Globus pallidus (tissue), 1 donor: ENCODE results near the gene CAMSAP2.
"Not testable (repeated sequence)": the region's sequence is repeated elsewhere in the genome, so short reads cannot be mapped to it uniquely, and the experiment has no call there.

Source experiments
- DNase-seq: peaks from one replicate; pipeline ENCODE4 v3.0.0-alpha.2; 2015; ENCODE audit warnings: low spot score

The CAMSAP2 gene

DNA sequence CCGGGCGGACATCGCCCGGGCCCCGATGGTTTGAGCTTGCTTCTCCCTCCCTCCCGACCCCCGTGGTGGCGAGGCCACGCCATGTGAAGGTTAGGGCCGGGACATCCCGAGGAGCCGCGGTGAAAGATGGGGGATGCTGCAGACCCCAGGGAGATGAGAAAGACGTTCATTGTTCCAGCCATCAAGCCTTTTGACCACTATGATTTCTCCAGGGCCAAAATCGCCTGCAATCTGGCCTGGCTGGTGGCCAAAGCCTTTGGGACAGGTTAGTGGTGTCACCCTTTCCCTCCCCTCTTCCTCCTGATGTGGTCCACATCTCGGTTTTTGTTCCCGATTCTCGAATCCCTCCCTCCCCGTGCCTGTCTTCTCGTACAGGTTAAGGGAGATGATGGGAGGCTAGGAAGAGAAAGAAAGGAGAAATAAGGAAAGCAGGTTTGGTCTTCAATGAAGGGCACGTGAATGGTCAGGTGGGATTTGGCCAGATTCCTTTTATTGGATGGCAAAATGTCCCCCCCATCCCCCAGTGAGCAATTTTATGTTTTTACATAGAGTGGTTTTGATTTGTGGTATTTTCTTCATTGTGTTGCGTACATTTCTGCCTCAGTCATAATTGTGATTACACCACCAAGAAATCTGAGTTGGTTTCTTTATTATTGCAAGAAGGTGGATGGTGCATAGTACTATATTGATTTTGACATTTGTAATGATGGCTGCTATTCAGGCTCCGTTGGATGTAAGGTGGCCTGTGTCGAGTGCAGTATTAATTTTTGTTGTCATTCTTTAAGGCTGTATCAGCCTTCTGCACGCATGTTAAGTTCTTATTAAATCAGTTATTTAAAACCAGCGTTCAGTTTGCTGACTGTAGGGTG lies 1.2 kb downstream of the CAMSAP2 start:
- DNase-seq, result peak; percentile 43

DNA sequence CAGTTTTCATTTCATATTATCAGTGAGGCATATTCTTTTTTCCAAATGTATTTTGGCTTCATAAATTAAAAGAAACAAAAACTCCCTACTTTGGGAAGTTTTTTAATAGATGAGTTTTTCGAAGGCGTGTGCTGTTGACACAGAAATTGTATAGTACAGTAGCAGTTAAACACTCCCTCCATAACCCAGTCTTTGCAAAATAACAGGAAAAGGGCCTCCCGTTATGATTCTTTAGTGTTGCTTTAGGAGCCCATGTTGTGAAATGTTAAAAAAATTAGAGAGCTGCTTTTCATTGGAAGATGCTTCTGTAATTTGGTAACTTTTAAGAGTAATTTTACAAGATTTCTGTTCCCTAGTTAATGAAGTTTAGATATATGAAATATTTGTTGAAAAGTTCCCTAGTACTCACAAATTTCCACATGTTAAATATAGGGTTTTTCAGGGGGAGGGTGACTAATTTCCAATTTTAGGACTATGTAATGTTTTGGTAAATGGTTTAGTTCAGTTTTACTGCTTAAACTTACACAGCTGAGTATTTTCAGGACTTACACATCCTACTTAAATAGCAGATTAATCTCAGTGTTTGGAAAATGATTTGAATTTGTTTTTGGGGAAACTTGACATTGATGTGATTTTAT lies 2.0 kb downstream of the CAMSAP2 start:
- DNase-seq, result peak; percentile 22

DNA sequence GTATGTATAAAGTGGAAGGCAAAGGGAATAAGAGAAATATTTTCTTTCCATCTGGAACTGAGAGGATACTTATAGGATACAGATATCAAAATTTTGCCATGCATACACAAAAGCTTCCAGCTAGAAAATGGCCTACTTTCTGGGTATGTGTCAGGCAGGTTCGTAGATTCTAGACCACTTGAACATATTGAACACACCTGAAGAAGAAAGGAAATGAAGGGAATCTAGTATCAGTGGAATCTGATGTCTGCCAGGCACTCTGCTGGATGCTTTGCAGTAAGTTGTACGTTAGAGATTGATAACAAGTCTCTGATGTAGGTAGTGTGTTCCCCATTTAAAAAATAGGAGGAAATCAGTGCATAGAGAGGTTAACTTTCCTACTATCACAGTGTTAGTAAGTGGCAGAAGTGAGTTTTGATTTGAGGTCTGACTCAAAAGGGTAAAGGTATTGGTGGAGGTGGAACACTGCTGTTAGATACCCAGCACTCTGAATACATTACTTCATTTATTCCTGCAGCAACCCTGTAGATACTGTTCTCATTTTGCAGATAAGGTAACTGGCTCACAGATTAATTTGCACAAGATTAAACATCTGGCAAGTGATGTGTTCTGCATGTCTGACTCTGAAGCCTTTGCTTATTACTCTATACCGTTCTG lies 3.0 kb downstream of the CAMSAP2 start:
- no peak for DNase-seq

DNA sequence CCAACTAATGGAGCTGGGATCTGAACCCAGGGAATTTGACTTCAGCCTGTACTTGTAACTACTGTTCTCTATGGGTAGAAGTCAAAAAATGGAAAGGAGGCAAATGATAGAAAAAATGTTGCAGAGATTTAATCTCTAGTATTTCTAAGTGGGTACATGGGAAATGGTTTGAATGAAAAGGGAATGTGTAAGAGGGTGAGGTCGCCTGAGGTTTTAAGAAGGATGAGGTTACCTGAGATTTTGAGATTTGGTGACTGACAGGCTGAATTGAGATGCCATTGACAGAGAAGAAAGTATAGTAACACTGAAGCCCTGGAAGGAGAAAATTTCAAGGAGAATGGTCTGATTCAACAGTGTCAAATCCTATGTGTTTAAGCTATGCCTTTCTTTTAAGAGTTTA lies 5.5 kb downstream of the CAMSAP2 start:
- DNase-seq, result no peak

DNA sequence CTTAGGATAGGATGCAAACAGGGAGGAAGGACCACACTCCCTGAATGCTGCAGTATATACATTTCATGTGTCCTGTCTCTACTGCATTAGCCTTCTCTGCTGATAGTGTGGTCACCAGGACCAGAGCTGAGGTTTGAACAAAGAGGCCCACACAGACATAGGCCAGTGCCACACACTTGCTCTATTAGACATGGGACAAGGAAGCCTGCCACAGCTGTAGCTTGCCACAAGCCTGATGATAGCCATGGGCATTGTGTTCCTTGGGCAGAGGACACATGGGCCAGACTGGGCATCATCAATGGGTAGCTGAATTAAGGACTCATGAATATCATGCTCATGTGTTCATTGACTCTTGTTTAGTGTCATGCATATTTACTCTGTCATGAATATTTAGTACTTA lies 10.4 kb downstream of the CAMSAP2 start:
- DNase-seq, result peak; percentile 85

DNA sequence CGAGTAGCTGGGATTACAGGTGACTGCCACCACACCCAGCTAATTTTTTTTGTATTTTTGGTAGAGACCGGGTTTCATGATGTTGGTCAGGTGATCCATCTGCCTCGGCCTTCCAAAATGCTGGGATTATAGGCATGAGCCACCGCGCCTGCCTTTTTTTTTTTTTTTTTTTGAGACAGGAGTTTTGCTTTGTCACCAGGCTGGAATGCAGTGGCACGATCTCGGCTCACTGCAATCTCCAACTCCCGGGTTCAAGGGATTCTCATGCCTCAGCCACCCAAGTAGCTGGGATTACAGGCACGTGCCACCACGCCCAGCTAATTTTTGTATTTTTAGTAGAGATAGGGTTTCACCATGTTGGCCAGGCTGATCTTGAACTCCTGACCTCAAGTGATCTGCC lies 12.1 kb downstream of the CAMSAP2 start:
- DNase-seq, result not testable (repeated sequence)

DNA sequence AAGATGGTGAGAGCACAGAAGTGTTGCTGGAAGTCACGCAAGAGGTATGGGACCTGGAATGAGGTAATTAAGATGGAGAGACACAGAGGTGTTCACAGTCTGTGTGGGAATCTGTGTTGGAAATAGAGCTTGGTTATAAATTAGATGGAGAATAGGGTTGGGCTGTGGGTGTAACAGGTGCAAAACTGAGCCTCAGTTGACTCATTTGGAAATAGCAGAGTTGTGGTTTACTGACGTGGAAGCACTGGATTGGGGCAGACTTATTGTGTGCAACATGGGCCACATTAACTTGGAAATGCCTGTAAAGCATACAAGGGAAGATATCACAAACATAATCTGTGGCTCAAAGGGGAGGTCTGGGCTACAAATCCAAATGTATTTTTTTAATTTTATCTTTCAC lies 13.0 kb downstream of the CAMSAP2 start:
- DNase-seq, result no peak

DNA sequence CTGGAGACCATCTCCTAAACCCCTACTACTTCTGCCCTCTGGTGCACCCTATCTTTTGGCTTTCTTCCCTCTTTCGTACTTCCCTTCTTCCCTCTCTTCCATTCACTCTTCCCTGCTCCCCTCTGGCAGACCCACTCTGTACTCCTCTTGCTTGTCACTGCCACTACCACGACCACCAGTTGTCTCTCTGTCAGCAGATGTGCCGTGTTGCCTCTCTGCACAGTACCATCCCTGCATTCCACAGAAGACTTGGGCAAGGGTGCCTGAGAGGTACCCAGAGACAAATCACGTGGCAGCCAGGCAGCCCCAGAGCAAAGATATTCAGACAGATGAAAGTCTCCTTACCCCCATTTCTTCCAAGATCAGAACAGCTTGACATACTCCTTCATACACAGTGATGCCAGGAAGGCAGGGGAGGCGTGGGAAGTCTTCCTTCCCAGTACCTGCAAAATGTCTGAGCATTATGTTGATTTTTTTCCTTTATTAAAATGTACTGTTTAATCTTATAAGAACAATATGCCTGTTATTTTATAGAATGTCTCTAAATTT lies 15.0 kb downstream of the CAMSAP2 start:
- DNase-seq, result no peak

DNA sequence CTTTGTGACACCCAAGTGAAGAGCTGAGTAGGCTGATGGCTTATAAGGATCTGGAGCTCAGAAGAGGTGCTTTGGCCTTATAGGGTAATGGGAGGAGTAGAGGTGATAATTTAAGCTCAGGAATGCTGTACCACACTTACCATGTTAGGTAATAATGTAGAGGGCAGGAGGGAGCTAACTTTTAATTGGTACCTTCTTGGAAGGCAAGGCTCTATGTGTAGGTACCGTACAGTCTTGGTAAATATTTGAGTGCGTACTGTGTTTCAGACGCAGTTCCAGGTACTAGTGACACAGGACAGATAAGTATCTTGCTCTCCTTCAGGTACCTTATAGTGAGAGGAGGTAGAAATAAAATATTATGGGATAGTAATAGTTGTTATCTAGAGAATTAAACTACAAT lies 16.8 kb downstream of the CAMSAP2 start:
- DNase-seq, result no peak

DNA sequence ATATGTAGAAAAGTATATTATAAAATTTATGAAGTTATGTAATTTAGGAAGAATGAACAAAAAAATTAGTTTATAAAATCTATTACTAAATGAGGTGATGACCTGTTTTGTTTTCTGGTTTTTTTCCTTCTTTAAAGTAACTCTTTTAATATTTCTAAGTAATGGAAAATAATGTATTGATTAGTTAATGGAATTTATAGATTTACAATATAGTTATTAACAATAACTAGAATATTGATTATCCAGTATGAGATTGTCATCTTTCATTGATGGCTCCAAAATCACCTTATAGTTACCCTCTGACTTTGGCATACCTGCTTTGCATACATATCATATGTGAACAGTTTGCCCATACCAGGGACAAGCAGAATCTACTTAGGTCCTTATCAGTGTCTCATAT lies 23.4 kb downstream of the CAMSAP2 start:
- DNase-seq, result no peak

DNA sequence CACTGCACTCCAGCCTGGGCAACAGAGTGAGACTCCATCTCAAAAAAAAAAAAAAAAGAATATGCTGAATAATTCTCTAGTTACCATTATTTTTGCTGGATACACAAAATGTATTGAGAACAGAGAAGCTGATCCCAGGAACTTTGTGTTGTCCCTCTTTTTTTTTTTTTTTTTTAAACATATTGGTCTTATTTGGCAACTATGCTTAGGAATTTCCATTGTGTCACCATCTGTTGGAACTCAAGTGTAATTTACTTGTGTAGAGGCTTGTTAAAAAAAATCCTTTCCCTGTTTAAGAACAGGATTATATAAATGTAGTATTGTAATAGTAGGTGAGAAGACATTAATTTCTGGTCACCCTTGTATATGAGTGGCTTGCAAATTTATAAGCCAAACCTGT lies 28.6 kb downstream of the CAMSAP2 start:
- DNase-seq, result no peak

DNA sequence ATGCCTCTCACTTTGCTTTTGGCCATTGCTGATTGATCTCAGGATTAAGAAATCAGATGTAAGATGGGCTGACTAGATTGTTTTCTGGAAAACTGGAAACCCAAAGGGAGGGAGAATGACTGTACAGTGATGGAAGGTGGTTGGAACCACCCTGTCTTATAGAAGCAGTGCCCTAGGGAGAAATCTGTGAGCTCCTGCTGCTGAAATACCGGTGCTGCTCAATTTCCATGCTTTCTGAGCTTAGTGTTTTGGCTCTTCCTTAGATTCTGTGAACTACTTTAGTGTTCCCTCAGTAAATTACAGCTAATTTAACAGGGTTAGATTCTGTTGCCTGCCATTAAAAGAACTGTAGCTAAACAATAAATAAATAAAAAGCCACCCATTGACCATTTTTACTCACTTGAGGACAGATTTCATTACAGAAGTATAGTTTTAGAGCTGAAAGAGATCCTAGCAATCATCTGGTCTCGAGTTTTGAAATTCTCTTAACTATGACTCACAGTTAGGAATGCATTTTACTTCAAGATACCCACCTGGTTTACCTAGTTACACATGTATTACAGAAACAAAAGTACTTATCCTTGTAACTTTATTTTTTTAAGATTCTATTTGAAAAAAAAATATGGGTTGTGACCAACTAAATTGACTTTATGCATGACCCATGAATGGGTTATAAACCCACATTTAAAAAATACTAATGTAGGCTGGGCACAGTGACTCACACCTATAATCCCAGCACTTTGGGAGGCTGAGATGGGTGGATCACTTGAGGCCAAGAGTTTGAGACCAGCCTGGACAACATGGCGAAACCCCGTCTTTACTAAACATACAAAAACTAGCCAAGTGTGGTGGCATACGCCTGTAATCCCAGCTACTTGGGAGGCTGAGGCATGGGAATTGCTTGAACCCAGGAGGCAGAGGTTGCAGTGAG lies 33.2 kb downstream of the CAMSAP2 start:
- no peak for DNase-seq

DNA sequence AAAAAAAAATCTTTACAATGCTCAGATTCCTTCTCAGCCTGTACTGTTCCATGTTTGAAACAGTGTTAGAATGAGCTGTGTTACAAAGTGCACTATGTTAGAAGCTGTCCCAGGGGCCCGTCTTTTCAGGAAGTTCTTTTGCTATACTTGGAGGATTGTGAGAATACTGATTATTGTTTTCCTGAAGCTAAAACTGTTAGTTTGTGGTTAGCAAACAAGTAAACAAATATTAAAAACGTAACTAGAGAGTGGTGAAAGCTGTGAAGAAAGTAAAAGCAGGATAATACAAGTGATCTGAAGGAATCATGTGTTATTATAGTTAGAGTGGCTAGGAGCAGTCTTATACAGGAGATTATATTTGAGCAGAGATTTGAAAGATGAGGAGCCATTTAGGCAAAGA lies 35.6 kb downstream of the CAMSAP2 start:
- DNase-seq, result no peak

DNA sequence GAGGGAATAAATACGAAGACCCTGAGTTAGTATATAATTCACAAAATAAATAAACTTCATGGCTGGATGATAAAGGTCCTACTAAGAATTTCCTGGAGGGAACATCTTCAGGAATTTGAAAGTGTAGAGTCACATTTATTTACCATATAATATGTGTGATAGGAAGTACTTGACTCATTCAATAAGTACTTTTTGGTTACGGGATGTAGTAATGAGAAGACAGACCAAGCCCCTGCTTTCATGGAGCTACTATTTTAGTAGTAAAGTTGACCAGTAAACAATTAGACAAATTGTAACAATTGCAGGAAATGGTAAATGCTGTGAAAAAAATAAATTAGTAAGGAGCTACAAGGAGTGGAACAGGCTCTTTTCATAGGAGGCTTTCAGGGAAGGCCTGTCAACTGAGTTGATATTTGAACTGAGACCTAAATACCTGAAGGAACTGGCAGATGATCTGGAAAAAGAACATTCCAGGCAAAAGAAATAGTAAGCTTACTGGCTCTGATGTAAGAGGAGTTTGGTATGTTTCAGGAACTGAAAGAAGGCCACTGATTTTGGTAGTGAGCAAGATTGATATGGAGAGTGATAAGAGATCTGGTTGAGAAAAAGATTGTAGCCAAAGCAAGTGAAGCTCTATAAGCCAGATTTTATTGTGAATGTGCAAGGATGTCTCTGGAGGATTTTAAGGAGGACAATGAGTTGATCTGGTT lies 36.2 kb downstream of the CAMSAP2 start:
- no peak for DNase-seq

DNA sequence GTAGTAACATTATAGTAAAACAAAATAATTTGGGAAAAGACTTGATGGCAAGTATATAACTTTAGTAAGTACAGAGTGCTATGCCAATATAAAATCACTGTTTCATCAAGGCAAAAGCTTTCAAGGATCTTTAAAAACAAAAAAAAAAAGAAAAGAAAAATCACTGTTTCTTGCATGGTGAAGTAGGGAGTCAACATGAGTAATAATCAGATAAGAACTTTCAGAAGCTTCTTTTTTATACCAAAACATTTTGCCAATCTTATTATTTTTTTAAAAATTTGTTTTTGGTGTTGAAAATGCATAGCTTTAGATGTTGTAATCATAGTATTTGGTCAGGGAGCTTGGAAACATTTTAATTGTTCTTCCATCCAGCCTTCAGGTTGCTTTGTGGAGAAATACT lies 37.2 kb downstream of the CAMSAP2 start:
- DNase-seq, result no peak

DNA sequence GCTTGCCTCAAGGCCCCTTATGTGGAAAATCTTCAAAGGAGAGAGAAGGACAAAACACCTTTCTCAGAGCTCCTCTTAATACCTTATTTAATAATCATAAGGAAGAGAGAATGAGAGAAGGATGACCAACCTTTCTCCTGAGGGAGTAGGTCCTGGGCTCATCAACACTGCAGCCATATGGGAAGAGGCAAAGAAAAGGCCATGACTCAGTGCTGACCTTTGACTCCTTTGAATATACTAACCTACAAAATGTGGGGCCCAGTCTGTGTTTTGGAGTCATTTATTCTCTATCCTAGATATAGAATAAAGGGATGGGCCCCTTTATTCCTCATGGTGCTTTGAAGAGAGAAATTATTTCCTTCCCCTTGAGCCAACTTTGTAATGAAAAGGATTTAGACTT lies 38.3 kb downstream of the CAMSAP2 start:
- no peak for DNase-seq

DNA sequence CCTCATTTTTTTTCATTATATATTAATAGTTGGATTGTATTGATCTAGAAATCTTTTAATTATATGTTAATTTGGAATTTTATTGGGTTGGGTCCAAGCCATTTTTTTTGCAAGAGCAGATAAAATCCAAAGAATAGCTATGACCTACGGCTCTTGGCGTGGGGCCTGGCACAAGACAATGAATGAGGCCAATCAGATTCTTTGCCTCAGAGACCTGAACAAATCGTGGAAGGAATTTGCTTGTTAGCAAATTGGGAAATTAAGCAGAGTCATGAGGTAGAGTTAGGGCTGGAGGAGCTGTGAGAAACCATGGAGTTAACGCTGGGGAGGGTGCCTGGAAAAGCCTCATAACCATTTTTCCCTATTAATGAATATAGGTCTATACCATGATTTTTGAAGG lies 40.1 kb downstream of the CAMSAP2 start:
- DNase-seq, result no peak

DNA sequence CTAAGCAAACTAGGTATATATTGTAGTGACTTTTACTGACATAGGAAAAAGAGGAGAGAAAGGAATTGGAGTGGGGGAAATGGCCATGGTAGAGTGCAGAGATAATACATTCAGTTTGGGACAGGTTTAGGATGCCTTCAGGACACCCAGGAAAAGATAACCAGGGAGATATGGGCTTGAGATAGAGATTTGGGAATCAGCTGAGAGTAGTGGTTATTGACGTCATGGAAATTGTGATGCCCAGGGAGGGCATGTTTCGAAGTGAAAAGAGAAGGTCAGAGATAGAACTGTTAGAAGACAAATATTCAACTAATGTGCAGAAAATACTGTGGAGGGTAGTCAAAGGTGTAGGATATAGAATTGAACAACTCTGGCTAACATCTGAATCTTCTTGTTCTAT lies 40.6 kb downstream of the CAMSAP2 start:
- no peak for DNase-seq

DNA sequence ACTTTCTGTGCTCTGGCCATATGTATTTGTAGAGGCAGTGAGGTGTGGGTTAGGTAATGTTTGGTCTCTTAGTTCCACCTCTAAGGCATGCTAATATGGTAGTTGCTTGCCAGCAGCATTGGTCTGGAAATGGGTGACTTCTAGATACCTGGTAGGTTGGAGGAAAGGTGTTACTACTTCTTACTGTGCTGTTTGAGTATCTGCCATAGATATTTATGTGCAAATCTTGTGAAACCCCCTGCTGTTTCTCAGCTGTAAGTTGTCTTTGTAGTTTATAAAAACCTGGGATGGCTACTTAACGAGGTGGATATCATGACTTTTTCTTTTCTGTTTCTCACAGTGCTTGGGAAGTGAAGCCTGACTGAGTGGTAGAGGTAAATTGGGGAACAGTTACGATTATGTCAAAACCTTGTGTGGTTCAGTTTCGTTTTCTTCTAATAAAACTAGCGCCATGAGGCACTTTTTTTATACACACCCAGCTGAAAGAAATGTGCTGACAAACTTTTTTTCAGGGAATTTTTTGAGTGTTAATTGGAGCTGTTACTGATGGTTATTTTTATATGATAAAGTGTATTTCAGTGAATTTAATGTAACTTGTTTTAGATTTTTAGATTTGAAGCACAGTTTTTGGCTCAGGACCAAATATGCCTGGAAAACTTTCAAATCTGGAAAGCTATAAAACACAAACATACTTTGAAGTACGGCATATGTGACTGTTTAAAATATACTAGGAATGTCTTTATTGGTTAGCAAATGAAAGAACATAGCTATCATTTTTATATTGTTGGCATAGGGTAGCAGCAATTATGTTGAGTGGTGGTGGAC lies 42.1 kb downstream of the CAMSAP2 start:
- DNase-seq, result no peak

DNA sequence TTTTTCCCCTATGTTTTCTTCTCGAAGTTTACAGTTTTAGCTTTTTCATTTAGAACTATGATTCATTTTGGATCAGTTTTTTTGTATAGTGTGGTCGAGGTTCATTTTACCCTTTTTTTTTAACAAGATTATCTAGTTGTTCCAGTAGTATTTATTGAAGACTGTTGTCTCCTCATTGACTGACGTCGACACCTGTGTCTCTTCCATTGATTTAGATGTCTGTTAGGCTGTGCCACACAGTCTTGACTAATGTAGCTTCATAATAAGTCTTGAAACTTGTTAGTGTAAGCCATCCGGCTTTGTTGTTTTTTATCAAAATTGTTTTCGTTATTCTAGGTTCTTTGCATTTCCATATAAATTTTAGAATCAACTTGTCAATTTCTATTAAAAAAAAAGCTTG lies 45.2 kb downstream of the CAMSAP2 start:
- no peak for DNase-seq
